Panc1 (cell line): ENCODE results near the gene ZNF398. TPM values are rescaled to one million over a fixed set of nuclear protein-coding genes. Genes with fewer than 3 reads are reported as not detected.

Experiments used
- ATAC-seq: fragments of 200-7000 bp; cut with Tn5 transposase; 2 replicates; pipeline ENCODE4 v1.9.1; 2020; ENCODE audit warnings: mild to moderate bottlenecking, moderate library complexity
- BruUV-seq: library from RNA; stranded (reverse); fragments of 400-500 nt; replicated peaks from 2 replicates; lab custom pipeline; 2021; lab: Mats Ljungman, UMichigan
- CTCF ChIA-PET: fragments of 300-600 bp; sonication (Branson Sonifier 250); formaldehyde crosslinking; loops from one replicate; lab custom pipeline; 2022; ENCODE audit warnings: antibody characterized with exemption; lab: Charles Lee
- POLR2A ChIA-PET: fragments of 300-600 bp; sonication (Branson Sonifier 250); formaldehyde crosslinking; loops from one replicate; lab custom pipeline; 2022; ENCODE audit warnings: antibody characterized with exemption; lab: Charles Lee
- DNase-seq: peaks from one replicate; pipeline ENCODE4 v3.0.0-alpha.2; 2010; ENCODE audit warnings: low read depth, low spot score
- H3K27ac ChIP-seq: 2 replicates; pipeline ENCODE4 v1.5.1; 2011; ENCODE audit warnings: mild to moderate bottlenecking, low read length, inconsistent platforms
- H3K27me3 ChIP-seq: fragments of 200-500 bp; sonication (Bioruptor generic); 2 replicates; pipeline ENCODE4 v1.6.0; 2014; ENCODE audit warnings: low read length, inconsistent platforms; ENCODE audit not compliant: control insufficient read depth, insufficient read depth
- H3K36me3 ChIP-seq: fragments of 200-500 bp; sonication (Bioruptor generic); 2 replicates; pipeline ENCODE4 v1.5.1; 2014; ENCODE audit warnings: inconsistent platforms, mild to moderate bottlenecking, low read length, moderate library complexity; ENCODE audit not compliant: control insufficient read depth, insufficient read depth
- H3K4me1 ChIP-seq: 2 replicates; pipeline ENCODE4 v1.5.1; 2011; ENCODE audit warnings: inconsistent platforms, mild to moderate bottlenecking, low read length, moderate library complexity; ENCODE audit not compliant: control insufficient read depth, insufficient read depth
- H3K4me3 ChIP-seq, 2 experiments: 2 replicates each; pipeline ENCODE4 v1.5.1; 2011 to 2012; ENCODE audit warnings: low read depth in 2 of 2, low read length in 2 of 2, mild to moderate bottlenecking in 2 of 2, inconsistent platforms in 1 of 2, moderate library complexity in 1 of 2
- H3K9me3 ChIP-seq: fragments of 200-500 bp; sonication (Bioruptor generic); 2 replicates; pipeline ENCODE4 v1.5.1; 2014; ENCODE audit warnings: low read depth, mild to moderate bottlenecking, inconsistent platforms, low read length, moderate library complexity; ENCODE audit not compliant: control insufficient read depth, insufficient read depth
- CTCF ChIP-seq: fragments of 450-650 bp; IDR thresholded peaks from 2 replicates; pipeline ENCODE4 v1.5.1; 2017; ENCODE audit warnings: mild to moderate bottlenecking
- POLR2AphosphoS5 ChIP-seq: IDR thresholded peaks from 2 replicates; pipeline ENCODE4 v1.6.1; 2012; ENCODE audit warnings: mild to moderate bottlenecking, low read depth, low read length, moderate library complexity
- SIN3A ChIP-seq: IDR thresholded peaks from 2 replicates; pipeline ENCODE4 v1.6.1; 2012; ENCODE audit warnings: low read depth, mild to moderate bottlenecking, low read length, moderate library complexity, borderline replicate concordance; ENCODE audit not compliant: insufficient read depth
- TCF7L2 ChIP-seq: IDR thresholded peaks from 2 replicates; pipeline ENCODE4 v1.6.1; 2011; ENCODE audit warnings: mild to moderate bottlenecking, low read depth, low read length, inconsistent platforms
- in situ Hi-C: cut with HindIII; loops from 2 replicates; pipeline ENCODE4 v1.10.0; 2016; ENCODE audit warnings: low sequenced_read_pairs, low pct_unique_long_range_greater_than_20kb
- intact Hi-C: fragments of 100-400 bp; cut with micrococcal nuclease; formaldehyde crosslinking; loops from one replicate; pipeline ENCODE4 v1.10.0; 2022; ENCODE audit not compliant: unreplicated experiment
- total RNA-seq: library from RNA; stranded (reverse); gene quantifications from one replicate; pipeline ENCODE4 v1.2.1, GENCODE V29; 2021; ENCODE audit not compliant: unreplicated experiment
- TF ChIP-seq, protein P1 (sequence below), 2 experiments: IDR thresholded peaks; 2 replicates each; pipeline ENCODE4 v1.6.1; 2011 to 2012; ENCODE audit warnings: low read depth in 2 of 2, control low read depth in 1 of 2, low read length in 1 of 2, mild to moderate bottlenecking in 1 of 2, moderate library complexity in 1 of 2; ENCODE audit not compliant: insufficient read depth in 1 of 2

ZNF398 gene
- total RNA-seq, 1 experiment from 2014 or later, result 14.1 TPM

DNA sequence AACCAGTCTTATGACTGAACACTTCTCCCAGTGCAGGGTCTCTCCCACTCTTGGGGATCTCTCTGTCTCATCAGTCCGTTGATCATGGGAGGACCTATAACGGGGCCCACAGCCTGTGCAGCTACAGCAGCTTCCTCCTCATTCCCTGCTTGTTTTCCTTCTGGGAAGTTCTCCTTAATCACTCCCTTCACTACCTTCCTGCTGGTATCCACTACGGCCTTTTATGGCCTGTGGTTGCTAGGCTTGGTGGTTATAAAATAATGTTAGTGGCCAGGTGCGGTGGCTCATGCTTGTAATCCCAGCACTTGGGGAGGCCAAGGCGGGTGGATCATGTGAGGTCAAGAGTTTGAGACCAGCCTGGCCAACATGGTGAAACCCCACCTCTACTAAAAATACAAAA, 44.6 kb downstream of the ZNF398 start:
- H3K4me3 ChIP-seq, result no peak overlapping the region
- intact Hi-C loops, result no loop called here
- TF ChIP-seq, protein P1, sequence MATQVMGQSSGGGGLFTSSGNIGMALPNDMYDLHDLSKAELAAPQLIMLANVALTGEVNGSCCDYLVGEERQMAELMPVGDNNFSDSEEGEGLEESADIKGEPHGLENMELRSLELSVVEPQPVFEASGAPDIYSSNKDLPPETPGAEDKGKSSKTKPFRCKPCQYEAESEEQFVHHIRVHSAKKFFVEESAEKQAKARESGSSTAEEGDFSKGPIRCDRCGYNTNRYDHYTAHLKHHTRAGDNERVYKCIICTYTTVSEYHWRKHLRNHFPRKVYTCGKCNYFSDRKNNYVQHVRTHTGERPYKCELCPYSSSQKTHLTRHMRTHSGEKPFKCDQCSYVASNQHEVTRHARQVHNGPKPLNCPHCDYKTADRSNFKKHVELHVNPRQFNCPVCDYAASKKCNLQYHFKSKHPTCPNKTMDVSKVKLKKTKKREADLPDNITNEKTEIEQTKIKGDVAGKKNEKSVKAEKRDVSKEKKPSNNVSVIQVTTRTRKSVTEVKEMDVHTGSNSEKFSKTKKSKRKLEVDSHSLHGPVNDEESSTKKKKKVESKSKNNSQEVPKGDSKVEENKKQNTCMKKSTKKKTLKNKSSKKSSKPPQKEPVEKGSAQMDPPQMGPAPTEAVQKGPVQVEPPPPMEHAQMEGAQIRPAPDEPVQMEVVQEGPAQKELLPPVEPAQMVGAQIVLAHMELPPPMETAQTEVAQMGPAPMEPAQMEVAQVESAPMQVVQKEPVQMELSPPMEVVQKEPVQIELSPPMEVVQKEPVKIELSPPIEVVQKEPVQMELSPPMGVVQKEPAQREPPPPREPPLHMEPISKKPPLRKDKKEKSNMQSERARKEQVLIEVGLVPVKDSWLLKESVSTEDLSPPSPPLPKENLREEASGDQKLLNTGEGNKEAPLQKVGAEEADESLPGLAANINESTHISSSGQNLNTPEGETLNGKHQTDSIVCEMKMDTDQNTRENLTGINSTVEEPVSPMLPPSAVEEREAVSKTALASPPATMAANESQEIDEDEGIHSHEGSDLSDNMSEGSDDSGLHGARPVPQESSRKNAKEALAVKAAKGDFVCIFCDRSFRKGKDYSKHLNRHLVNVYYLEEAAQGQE (IDR thresholded peaks at IDR 0.05; ENCODE audit: insufficient read depth in 1 of 2, low read depth in 2 of 2, low read length in 1 of 2), result no peak
- TF ChIP-seq CTCF (no peak), POLR2AphosphoS5 (no peak), TCF7L2 (no peak), SIN3A (no peak)
- in situ Hi-C loops, result no loop called here
- DNase-seq (no peak), ATAC-seq (no peak)
- H3K4me1 ChIP-seq, result peaks cover 5% of the 10 kb centered on the region
- H3K27ac ChIP-seq, result no peak overlapping the region
- CTCF ChIA-PET, result no interaction called here
- no peaks in the 10 kb centered on the region for H3K9me3 ChIP-seq
- BruUV-seq, result no TSS peak
- POLR2A ChIA-PET, result no interaction called here
- no peaks in the 10 kb centered on the region; the same call in 1 of the 2 replicates for H3K36me3 ChIP-seq
- H3K27me3 ChIP-seq, result no peaks in the 10 kb centered on the region

GRCh38 chr7:149194799-149195179, 47.5 kb downstream of the ZNF398 start:
- intact Hi-C loops (no loop called here), in situ Hi-C loops (no loop called here)
- no peaks in the 10 kb centered on the region for H3K9me3 ChIP-seq
- no peak for ATAC-seq
- ChIA-PET CTCF (interaction anchor here (0.6 to 1.0 kb wide), 2 partner anchors 18 to 67 kb away, joined by 4 to 11 read pairs; no protein-coding TSS in a partner anchor), POLR2A (no interaction called here)
- no peaks in the 10 kb centered on the region for H3K27me3 ChIP-seq
- H3K36me3 ChIP-seq, result peaks cover 7% of the 10 kb centered on the region
- peaks cover 9% of the 10 kb centered on the region for H3K4me1 ChIP-seq
- no TSS peak for BruUV-seq
- TF ChIP-seq POLR2AphosphoS5, result no peak
- TF ChIP-seq SIN3A, result no peak
- TF ChIP-seq, protein P1 (IDR thresholded peaks at IDR 0.05; ENCODE audit: insufficient read depth in 1 of 2, low read depth in 2 of 2, low read length in 1 of 2), result no peak
- no peak for TF ChIP-seq TCF7L2
- TF ChIP-seq CTCF, result no peak
- peak overlapping the region; percentile 81 for H3K27ac ChIP-seq
- peak overlapping the region; percentile 81 to 93 for H3K4me3 ChIP-seq
- no peak for DNase-seq
